ENCODE data around the gene DNAI4. TPM values are rescaled to one million over a fixed set of nuclear protein-coding genes. Genes with fewer than 3 reads are reported as not detected.
"Not testable (repeated sequence)": the region's sequence is repeated elsewhere in the genome, so short reads cannot be mapped to it uniquely, and the experiment has no call there.

Gene DNAI4
- total RNA-seq, 4 donors from 2014 or later: 4.9 to 6.2 (median 5.5) TPM

GRCh38 chr1:66787641-66788040 lies 137.0 kb downstream of the DNAI4 start:
- intact Hi-C loops (cut with DNase I): no loop called here
- TF ChIP-seq POLR2AphosphoS5 (IDR thresholded peaks at IDR 0.05) (no peak), POLR2A (IDR thresholded peaks at IDR 0.05; ENCODE audit: low read depth) (no peak), EP300 (IDR thresholded peaks at IDR 0.05) (no peak)
- TF ChIP-seq, protein P1, sequence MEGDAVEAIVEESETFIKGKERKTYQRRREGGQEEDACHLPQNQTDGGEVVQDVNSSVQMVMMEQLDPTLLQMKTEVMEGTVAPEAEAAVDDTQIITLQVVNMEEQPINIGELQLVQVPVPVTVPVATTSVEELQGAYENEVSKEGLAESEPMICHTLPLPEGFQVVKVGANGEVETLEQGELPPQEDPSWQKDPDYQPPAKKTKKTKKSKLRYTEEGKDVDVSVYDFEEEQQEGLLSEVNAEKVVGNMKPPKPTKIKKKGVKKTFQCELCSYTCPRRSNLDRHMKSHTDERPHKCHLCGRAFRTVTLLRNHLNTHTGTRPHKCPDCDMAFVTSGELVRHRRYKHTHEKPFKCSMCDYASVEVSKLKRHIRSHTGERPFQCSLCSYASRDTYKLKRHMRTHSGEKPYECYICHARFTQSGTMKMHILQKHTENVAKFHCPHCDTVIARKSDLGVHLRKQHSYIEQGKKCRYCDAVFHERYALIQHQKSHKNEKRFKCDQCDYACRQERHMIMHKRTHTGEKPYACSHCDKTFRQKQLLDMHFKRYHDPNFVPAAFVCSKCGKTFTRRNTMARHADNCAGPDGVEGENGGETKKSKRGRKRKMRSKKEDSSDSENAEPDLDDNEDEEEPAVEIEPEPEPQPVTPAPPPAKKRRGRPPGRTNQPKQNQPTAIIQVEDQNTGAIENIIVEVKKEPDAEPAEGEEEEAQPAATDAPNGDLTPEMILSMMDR (IDR thresholded peaks at IDR 0.05): no peak
- WGBS: 87% methylated on average over 4 of the region's 4 CpGs
- no peaks in the 10 kb centered on the region for H3K9me3 ChIP-seq
- no peak overlapping the region for H3K27ac ChIP-seq (replicated peaks in 1 of 4)
- no peak overlapping the region for H3K4me3 ChIP-seq
- H3K36me3 ChIP-seq: no peaks in the 10 kb centered on the region
- no peaks in the 10 kb centered on the region for H3K27me3 ChIP-seq
- no peak for DNase-seq (ENCODE audit: extremely low spot score)
- no peaks in the 10 kb centered on the region for H3K4me1 ChIP-seq

DNA sequence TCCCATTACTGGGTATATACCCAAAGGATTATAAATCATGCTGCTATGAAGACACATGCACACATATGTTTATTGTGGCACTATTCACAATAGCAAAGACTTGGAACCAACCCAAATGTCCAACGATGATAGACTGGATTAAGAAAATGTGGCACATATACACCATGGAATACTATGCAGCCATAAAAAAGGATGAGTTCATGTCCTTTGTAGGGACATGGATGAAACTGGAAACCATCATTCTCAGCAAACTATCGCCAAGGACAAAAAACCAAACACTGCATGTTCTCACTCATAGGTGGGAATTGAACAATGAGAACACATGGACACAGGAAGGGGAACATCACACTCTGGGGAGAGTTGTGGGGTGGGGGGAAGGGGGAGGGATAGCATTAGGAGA lies 138.9 kb downstream of the DNAI4 start:
- H3K4me1 ChIP-seq; DNase-seq (ENCODE audit: extremely low spot score); intact Hi-C loops (cut with DNase I); H3K36me3 ChIP-seq; H3K27ac ChIP-seq (replicated peaks in 1 of 4); H3K27me3 ChIP-seq; H3K9me3 ChIP-seq; H3K4me3 ChIP-seq: not testable (repeated sequence)
- 67% methylated on average over 2 of the region's 2 CpGs for WGBS

- H3K36me3 ChIP-seq: no peaks in the 10 kb centered on the region
- H3K4me3 ChIP-seq: no peak overlapping the region
- 74% methylated on average over 2 of the region's 2 CpGs for WGBS
- no peak overlapping the region for H3K27ac ChIP-seq (replicated peaks in 1 of 4)
- intact Hi-C loops (cut with DNase I): no loop called here
- no peaks in the 10 kb centered on the region for H3K4me1 ChIP-seq
- TF ChIP-seq, protein P1 (IDR thresholded peaks at IDR 0.05): no peak
- TF ChIP-seq POLR2A (IDR thresholded peaks at IDR 0.05; ENCODE audit: low read depth) (no peak), EP300 (IDR thresholded peaks at IDR 0.05) (no peak), POLR2AphosphoS5 (IDR thresholded peaks at IDR 0.05) (no peak)
- no peak for DNase-seq (ENCODE audit: extremely low spot score)
- H3K27me3 ChIP-seq: no peaks in the 10 kb centered on the region
- H3K9me3 ChIP-seq: no peaks in the 10 kb centered on the region
Measured at GRCh38 chr1:66779475-66780078, 145.1 kb downstream of the DNAI4 start.

DNA sequence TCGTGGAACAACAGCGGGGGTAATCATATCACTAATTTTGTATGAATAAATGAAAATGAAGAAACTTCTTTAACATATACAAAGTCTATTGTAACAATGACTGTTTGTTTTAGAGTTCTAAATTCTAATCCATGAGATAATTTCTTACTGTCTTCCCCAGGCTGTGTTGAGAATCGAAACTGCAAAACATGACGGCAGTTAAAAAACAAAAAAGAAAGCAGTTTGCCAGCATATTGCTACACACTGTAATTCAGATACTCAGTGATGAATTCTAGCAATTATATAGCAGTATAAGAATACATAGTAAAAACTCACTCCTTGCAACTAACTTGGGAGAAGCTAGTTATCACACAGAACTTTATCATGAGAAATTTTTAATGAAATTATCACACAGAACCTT lies 145.7 kb downstream of the DNAI4 start:
- H3K27me3 ChIP-seq: no peaks in the 10 kb centered on the region
- TF ChIP-seq, protein P1 (IDR thresholded peaks at IDR 0.05): no peak
- TF ChIP-seq POLR2AphosphoS5 (IDR thresholded peaks at IDR 0.05) (no peak), POLR2A (IDR thresholded peaks at IDR 0.05; ENCODE audit: low read depth) (no peak), EP300 (IDR thresholded peaks at IDR 0.05) (no peak)
- DNase-seq (ENCODE audit: extremely low spot score): no peak
- no peak overlapping the region for H3K27ac ChIP-seq (replicated peaks in 1 of 4)
- intact Hi-C loops (cut with DNase I): no loop called here
- 81% methylated on average over 4 of the region's 4 CpGs for WGBS
- H3K36me3 ChIP-seq: no peaks in the 10 kb centered on the region
- no peaks in the 10 kb centered on the region for H3K9me3 ChIP-seq
- H3K4me3 ChIP-seq: peak overlapping the region in 1 of 4 donors; percentile 19
- H3K4me1 ChIP-seq: no peaks in the 10 kb centered on the region

GRCh38 chr1:66778266-66778665 lies 146.4 kb downstream of the DNAI4 start:
- Histone ChIP-seq H3K9me3 (no peaks in the 10 kb centered on the region), H3K27me3 (no peaks in the 10 kb centered on the region), H3K36me3 (no peaks in the 10 kb centered on the region), H3K4me3 (no peak overlapping the region), H3K4me1 (no peaks in the 10 kb centered on the region), H3K27ac (replicated peaks in 1 of 4) (no peak overlapping the region)
- intact Hi-C loops (cut with DNase I): no loop called here
- 52% methylated on average over 4 of the region's 4 CpGs for WGBS
- DNase-seq (ENCODE audit: extremely low spot score): no peak
- TF ChIP-seq EP300 (IDR thresholded peaks at IDR 0.05): no peak
- TF ChIP-seq POLR2A (IDR thresholded peaks at IDR 0.05; ENCODE audit: low read depth): no peak
- TF ChIP-seq POLR2AphosphoS5 (IDR thresholded peaks at IDR 0.05): no peak
- TF ChIP-seq, protein P1 (IDR thresholded peaks at IDR 0.05): no peak
